Pancreas (tissue), 10 donors: Measurements from ENCODE around the gene MRPL20. TPM values are rescaled to one million over a fixed set of nuclear protein-coding genes. Genes with fewer than 3 reads are reported as not detected.

Source experiments
- ATAC-seq, 4 donors: fragments of 200-7000 bp; cut with Tn5 transposase; one replicate each; pipeline versions ENCODE4 v1.8.0 to v1.9.1; 2020; ENCODE audit warnings: mild to moderate bottlenecking in 4 of 4, moderate library complexity in 4 of 4
- DNase-seq, 6 donors: peaks; one replicate each; pipeline ENCODE4 v3.0.0-alpha.2; 2020
- FAIRE-seq: peaks from 2 replicates; lab custom pipeline; 2012; peaks lifted over from hg19 to GRCh38; lab: Jason Lieb, UNC
- H3K27ac ChIP-seq, 4 donors: fragments of 200-600 bp; sonication (generic); 1 replicate in 3 of 4; 2 replicates in 1 of 4; pipeline versions ENCODE4 v1.5.0 to v1.8.0; 2020
- H3K27me3 ChIP-seq, 4 donors: fragments of 200-600 bp; one replicate each; pipeline ENCODE4 v1.8.0; 2021
- H3K36me3 ChIP-seq, 3 donors: fragments of 200-600 bp; sonication (generic) in 1 of 3; one replicate each; pipeline versions ENCODE4 v1.5.0 to v1.8.0; 2020 to 2021
- H3K4me1 ChIP-seq, 3 donors: fragments of 200-600 bp; one replicate each; pipeline ENCODE4 v1.8.0; 2021
- H3K4me3 ChIP-seq, 4 donors: fragments of 200-600 bp; sonication (generic) in 2 of 4; one replicate each; pipeline versions ENCODE4 v1.5.0 to v1.8.0; 2020 to 2021
- H3K9me3 ChIP-seq, 4 donors: fragments of 200-600 bp; one replicate each; pipeline ENCODE4 v1.8.0; 2021
- WGBS, 2 donors: extraction: QIAGEN DNeasy Blood & Tissue Kit; methylation state at CpG; one replicate each; pipeline ENCODE4 v1.1.7; 2013; 5-methylcytosine and 5-hydroxymethylcytosine counted together
- intact Hi-C, 3 donors: fragments of 100-400 bp; cut with DNase I; formaldehyde crosslinking; loops; one replicate each; pipeline versions ENCODE4 v1.11.1 to v1.14.2; 2022
- polyA plus RNA-seq, 2 donors: library from polyadenylated mRNA; stranded (reverse); fragments of 200-250 nt; gene quantifications; one replicate each; pipeline ENCODE4 v1.2.3, GENCODE V29; 2013
- total RNA-seq, 6 donors: library from RNA; stranded (reverse); fragmentation: NEBNext Ultra II Directional in 4 of 6; extraction: Animal tissue kit (Norgen Biotek cat#: 25700) in 4 of 6; gene quantifications; one replicate each; pipeline versions ENCODE4 v1.2.1 to v1.2.4, GENCODE V29; 2021 to 2023
- TF ChIP-seq, protein P1 (sequence below), 4 donors: fragments of 200-600 bp; sonication (generic) in 3 of 4; IDR thresholded peaks; one replicate each; pipeline versions ENCODE4 v1.5.0 to v1.8.0; 2021; ENCODE audit warnings: antibody characterized with exemption in 4 of 4
- donor health status: healthy with polysubstance abuse.
- donor health status: DM: no; HTN: no; CAD: no; lungs with moderate emphysema.
- donor health status: DM: no; HTN: no; CAD: no.
- donor health status: control.
- donor health status: control.
- donor health status: Bipolar disorder and iron deficiency.
- donor health status: DM: yes; HTN: yes; CAD: no.
- donor health status: DM: no; HTN: no; CAD: no.
- donor health status: DM: no; HTN: no; CAD: no.
- donor health status: DM: yes; HTN: yes; CAD: no.

MRPL20 gene
- total and polyA plus RNA-seq, 8 donors = 42.1 to 121 (median 56.6) TPM

GRCh38 chr1:1421147-1421906 is 14.2 kb upstream of the MRPL20 start, which contains the start of gene ANKRD65:
TSS of gene ANKRD65 (minus strand) at chr1:1421276. CDS start at chr1:1421005, 271 bp downstream.
- Histone ChIP-seq H3K9me3 (no peaks in the 10 kb centered on the region), H3K4me3 (peak within 1 kb of the TSS; percentile 7 to 49 (median 20)), H3K36me3 (no peaks in the 10 kb centered on the region), H3K27me3 (no peaks in the 10 kb centered on the region), H3K27ac (peak within 1 kb of the TSS; percentile 39 to 76 (median 68)), H3K4me1 (peaks cover 0 to 14% (median 4%) of the 10 kb centered on the region in 3 donors)
- FAIRE-seq = no peak
- 64 to 76% methylated on average over 15 to 18 of the region's 18 CpGs for WGBS, 2 donors
- intact Hi-C loops = no loop called here
- peak in 5 of 6 donors; percentile 14 to 85 (median 69) for DNase-seq
- TF ChIP-seq, protein P1, sequence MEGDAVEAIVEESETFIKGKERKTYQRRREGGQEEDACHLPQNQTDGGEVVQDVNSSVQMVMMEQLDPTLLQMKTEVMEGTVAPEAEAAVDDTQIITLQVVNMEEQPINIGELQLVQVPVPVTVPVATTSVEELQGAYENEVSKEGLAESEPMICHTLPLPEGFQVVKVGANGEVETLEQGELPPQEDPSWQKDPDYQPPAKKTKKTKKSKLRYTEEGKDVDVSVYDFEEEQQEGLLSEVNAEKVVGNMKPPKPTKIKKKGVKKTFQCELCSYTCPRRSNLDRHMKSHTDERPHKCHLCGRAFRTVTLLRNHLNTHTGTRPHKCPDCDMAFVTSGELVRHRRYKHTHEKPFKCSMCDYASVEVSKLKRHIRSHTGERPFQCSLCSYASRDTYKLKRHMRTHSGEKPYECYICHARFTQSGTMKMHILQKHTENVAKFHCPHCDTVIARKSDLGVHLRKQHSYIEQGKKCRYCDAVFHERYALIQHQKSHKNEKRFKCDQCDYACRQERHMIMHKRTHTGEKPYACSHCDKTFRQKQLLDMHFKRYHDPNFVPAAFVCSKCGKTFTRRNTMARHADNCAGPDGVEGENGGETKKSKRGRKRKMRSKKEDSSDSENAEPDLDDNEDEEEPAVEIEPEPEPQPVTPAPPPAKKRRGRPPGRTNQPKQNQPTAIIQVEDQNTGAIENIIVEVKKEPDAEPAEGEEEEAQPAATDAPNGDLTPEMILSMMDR (IDR thresholded peaks at IDR 0.05) = no peak
- ATAC-seq = peak in 3 of 4 donors; percentile 80 to 85 (median 84)

GRCh38 chr1:1420654-1421141 is 13.6 kb upstream of the MRPL20 start:
- peak in 3 of 6 donors; percentile 35 to 77 (median 37) for DNase-seq
- ATAC-seq = peak; percentile 18 to 35 (median 26)

DNA sequence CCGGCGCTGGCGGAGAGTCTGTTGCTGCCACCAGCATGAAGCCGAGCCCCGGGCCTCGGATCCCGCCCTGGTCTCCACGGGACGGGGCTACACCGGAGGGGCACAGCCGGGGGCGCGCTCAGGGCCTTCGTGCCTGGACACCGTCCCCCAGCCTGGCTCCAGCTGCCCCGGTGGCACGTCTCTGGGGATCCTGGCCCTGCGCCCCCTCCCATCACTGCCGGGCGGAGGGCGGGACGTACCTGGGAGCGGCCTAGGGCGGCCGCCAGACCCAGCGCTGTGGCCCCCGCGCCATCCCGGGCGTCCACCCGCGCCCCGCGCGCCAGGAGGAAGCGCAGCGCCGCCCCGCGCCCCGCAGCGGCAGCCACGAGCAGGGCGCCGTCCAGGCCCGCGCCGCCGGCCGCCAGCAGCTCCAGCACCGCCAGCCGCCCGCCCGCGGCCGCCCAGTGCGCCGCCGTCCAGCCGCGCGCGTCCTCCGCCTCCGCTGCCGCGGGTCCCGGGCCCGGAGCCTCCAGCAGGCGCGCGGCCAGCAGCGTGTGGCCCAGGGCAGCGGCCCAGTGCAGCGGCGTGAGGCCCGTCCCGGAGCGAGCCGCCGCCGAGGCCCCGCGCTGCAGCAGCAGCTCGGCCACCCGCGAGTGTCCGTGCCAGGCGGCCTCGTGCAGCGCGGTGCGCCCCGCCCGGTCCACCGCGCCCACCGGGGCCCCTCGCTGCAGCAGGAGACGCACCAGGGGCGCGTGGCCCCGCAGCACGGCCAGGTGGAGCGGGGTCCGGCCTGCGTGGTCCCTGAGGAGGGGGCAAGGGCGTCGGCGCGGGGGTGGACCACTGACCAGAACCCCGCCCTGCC is 12.9 kb upstream of the MRPL20 start:
- intact Hi-C loops = no loop called here
- no peaks in the 10 kb centered on the region for H3K36me3 ChIP-seq
- peak overlapping the region; percentile 7 to 49 (median 18) for H3K4me3 ChIP-seq
- H3K27ac ChIP-seq = peak overlapping the region; percentile 6 to 81 (median 66)
- no peaks in the 10 kb centered on the region for H3K27me3 ChIP-seq
- FAIRE-seq = no peak
- ATAC-seq = peak; percentile 48 to 74 (median 64)
- 7 to 10% methylated on average over 31 to 112 of the region's 112 CpGs for WGBS, 2 donors
- H3K4me1 ChIP-seq = peaks cover 0 to 14% (median 4%) of the 10 kb centered on the region in 3 donors
- DNase-seq = peak in 4 of 6 donors; percentile 39 to 81 (median 61)
- TF ChIP-seq, protein P1 (IDR thresholded peaks at IDR 0.05) = no peak
- no peaks in the 10 kb centered on the region for H3K9me3 ChIP-seq

More at GRCh38 chr1:1420654-1421141, 13.6 kb upstream of the MRPL20 start:
- peak overlapping the region in 3 of 4 donors; percentile 56 to 76 (median 69) for H3K27ac ChIP-seq
- H3K4me3 ChIP-seq = peak overlapping the region; percentile 7 to 49 (median 20)
- H3K4me1 ChIP-seq = peaks cover 0 to 14% (median 4%) of the 10 kb centered on the region in 3 donors
- TF ChIP-seq, protein P1 (IDR thresholded peaks at IDR 0.05) = no peak
- no peaks in the 10 kb centered on the region for H3K27me3 ChIP-seq
- no peak for FAIRE-seq
- no peaks in the 10 kb centered on the region for H3K9me3 ChIP-seq
- WGBS, 2 donors = 38 to 45% methylated on average over 8 to 12 of the region's 12 CpGs
- intact Hi-C loops = no loop called here
- no peaks in the 10 kb centered on the region for H3K36me3 ChIP-seq

DNA sequence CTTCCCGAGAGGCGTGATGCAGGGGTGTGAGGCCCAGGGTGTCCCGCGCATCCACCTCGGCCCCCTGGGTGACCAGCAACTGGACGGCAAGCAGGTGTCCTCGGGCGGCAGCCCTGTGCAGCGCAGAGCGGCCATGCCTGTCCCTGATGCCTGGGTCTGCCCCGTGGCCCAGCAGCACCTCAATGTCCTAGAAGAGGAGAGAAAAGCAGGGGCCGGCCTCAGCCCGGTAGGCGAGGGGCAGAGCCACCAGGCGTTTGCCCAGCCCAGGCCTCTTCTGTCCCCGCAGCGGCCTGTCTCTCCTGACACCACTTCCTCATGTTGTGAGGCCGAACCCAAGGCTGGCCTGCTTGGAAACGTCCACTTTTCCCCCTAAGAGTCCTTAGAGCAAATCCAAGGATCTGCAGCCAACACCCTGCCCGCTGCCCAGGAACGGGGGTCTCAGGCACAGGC is 12.3 kb upstream of the MRPL20 start:
- Histone ChIP-seq H3K27ac (peak overlapping the region; percentile 6 to 81 (median 66)), H3K9me3 (no peaks in the 10 kb centered on the region), H3K36me3 (no peaks in the 10 kb centered on the region), H3K27me3 (no peaks in the 10 kb centered on the region), H3K4me1 (peaks cover 0 to 14% (median 4%) of the 10 kb centered on the region in 3 donors), H3K4me3 (peak overlapping the region; percentile 7 to 49 (median 18))
- TF ChIP-seq, protein P1 (IDR thresholded peaks at IDR 0.05) = no peak
- ATAC-seq (peak in 3 of 4 donors; percentile 13 to 24 (median 16)), DNase-seq (peak in 2 of 6 donors; percentile 31 to 80), FAIRE-seq (no peak)
- 70 to 74% methylated on average over 21 of the region's 21 CpGs for WGBS, 2 donors
- intact Hi-C loops = no loop called here
